ENCODE data around the gene DRGX. TPM values are rescaled to one million over a fixed set of nuclear protein-coding genes. Genes with fewer than 3 reads are reported as not detected.

Gene DRGX
- total and polyA plus RNA-seq, 2 of the 4 experiments (the other 2 are of a cell fraction): not detected

DNA sequence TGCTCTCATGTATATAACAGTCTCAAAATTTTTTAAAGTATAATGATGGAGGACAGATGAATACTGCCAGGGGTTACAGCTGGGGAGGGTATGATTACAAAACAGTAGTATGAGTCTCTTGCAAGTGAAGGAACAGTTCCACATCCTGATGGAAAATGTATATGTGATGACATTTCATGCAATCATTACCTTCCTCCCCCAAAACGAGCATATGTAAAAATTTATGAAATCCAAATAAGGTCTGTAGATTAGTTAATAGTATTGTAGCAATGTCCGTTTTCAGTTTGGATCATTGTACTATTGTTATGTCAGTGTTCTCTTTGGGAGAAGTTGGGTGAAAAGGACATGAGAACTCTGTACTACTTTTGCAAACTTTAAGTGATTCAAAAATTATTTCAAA, 38.0 kb downstream of the DRGX start:
- Histone ChIP-seq H3K14ac (replicated peaks; ENCODE audit: low read depth, low read length) (no peak overlapping the region), H2BK5ac (ENCODE audit: low read depth, low read length, poor library complexity, severe bottlenecking) (no peak overlapping the region), H2BK15ac (ENCODE audit: low read depth, low read length) (no peak overlapping the region), H3K9me3 (ENCODE audit: control insufficient read depth, insufficient read depth, low read length) (peaks cover 2% of the 10 kb centered on the region; the same call in 1 of the 2 replicates), H4K20me1 (ENCODE audit: insufficient read depth, low read length) (no peaks in the 10 kb centered on the region), H2AK5ac (ENCODE audit: low read depth, low read length) (no peak overlapping the region), H3K4me1 (ENCODE audit: control insufficient read depth, insufficient read depth, low read length) (no peaks in the 10 kb centered on the region), H3K23ac (ENCODE audit: low read depth, low read length) (no peak overlapping the region), H4K5ac (ENCODE audit: low read depth, low read length) (no peak overlapping the region), H3K36me3 (ENCODE audit: control insufficient read depth, insufficient read depth, low read length) (no peaks in the 10 kb centered on the region), H3K27me3 (ENCODE audit: control insufficient read depth, insufficient read depth, low read length) (peaks cover 1% of the 10 kb centered on the region; the same call in 1 of the 2 replicates), H3K4me3 (ENCODE audit: insufficient read depth, low read depth, low read length) (no peak overlapping the region), H3K18ac (ENCODE audit: low read depth, low read length) (no peak overlapping the region), H3K4ac (ENCODE audit: low read depth, low read length) (no peak overlapping the region), H3K27ac (ENCODE audit: insufficient read depth, low read length) (no peak overlapping the region), H2AK9ac (replicated peaks; ENCODE audit: low read depth, low read length, poor library complexity) (no peak overlapping the region), H2BK20ac (ENCODE audit: low read depth, low read length) (no peak overlapping the region), H4K91ac (ENCODE audit: insufficient read depth, low read depth, low read length) (no peak overlapping the region), H2AFZ (replicated peaks; ENCODE audit: low read length, poor library complexity) (no peak overlapping the region), H3K4me2 (ENCODE audit: low read depth, low read length) (no peak overlapping the region), H3K56ac (ENCODE audit: extremely low read depth, insufficient read depth, low read length) (no peak overlapping the region), H3K79me1 (ENCODE audit: low read depth in 1 of 2, low read length in 2 of 2) (no peaks in the 10 kb centered on the region), H4K8ac (ENCODE audit: low read depth in 2 of 2, low read length in 2 of 2) (no peak overlapping the region), H3K9ac (ENCODE audit: low read depth, low read length) (no peak overlapping the region), H2BK120ac (ENCODE audit: low read depth, low read length) (no peak overlapping the region), H3K9me1 (ENCODE audit: insufficient read depth, low read length) (no peaks in the 10 kb centered on the region)
- DNase-seq (no peak), ATAC-seq (ENCODE audit: low read depth) (no peak)
- TF ChIP-seq BHLHE40 (IDR thresholded peaks at IDR 0.05; ENCODE audit: low read depth, low read length) (no peak), FOS (IDR thresholded peaks at IDR 0.05; ENCODE audit: low read depth, low read length) (no peak), CEBPB (IDR thresholded peaks at IDR 0.05; ENCODE audit: low read depth, low read length) (no peak), MXI1 (IDR thresholded peaks at IDR 0.05; ENCODE audit: borderline replicate concordance, low read depth, low read length) (no peak)
- ChIA-PET POLR2A (ENCODE audit: unreplicated experiment) (no interaction called here), CTCF (no interaction called here)
- no CpG with 5 or more reads among the region's 2 CpGs for WGBS, 2 experiments (ENCODE audit: extremely low coverage in 2 of 2, insufficient read length in 1 of 2)
- BruUV-seq (replicated peaks): no TSS peak
- in situ Hi-C loops (cut with MboI; ENCODE audit: low sequenced_read_pairs) (no loop called here), intact Hi-C loops (cut with micrococcal nuclease) (no loop called here), dilution Hi-C loops (cut with HindIII; ENCODE audit: low sequenced_read_pairs, unreplicated experiment) (no loop called here)

All from IMR-90 (cell line).